SU-DHL-6 (cell line): ENCODE data around the gene MYL12B.

Source experiments
- H2AFZ ChIP-seq: fragments of 200-600 bp; sonication (generic); 2 replicates; pipeline ENCODE4 v1.6.1; 2014; ENCODE audit warnings: low read depth, mild to moderate bottlenecking, moderate library complexity, mixed read lengths, antibody characterized with exemption, low read length; ENCODE audit not compliant: severe bottlenecking
- H3F3A ChIP-seq: fragments of 200-600 bp; shearing (Covaris generic); 2 replicates; pipeline ENCODE4 v1.6.0; 2016; ENCODE audit warnings: antibody characterized with exemption, mild to moderate bottlenecking; ENCODE audit not compliant: insufficient read depth
- H3K27ac ChIP-seq: fragments of 200-600 bp; sonication (generic); 2 replicates; pipeline ENCODE4 v1.5.1; 2016; ENCODE audit warnings: low read depth, mild to moderate bottlenecking, low read length, moderate library complexity, mixed read lengths
- H3K27me3 ChIP-seq: fragments of 200-600 bp; sonication (generic), shearing (Covaris generic); 2 replicates; pipeline ENCODE4 v1.6.0; 2014; ENCODE audit warnings: mild to moderate bottlenecking, low read length
- H3K36me3 ChIP-seq: fragments of 200-600 bp; sonication (generic); 2 replicates; pipeline ENCODE4 v1.6.1; 2014; ENCODE audit warnings: mild to moderate bottlenecking, low read length, mixed read lengths
- H3K4me2 ChIP-seq: fragments of 300-600, 200-600 bp; shearing (Covaris generic), sonication (generic); 2 replicates; pipeline ENCODE4 v1.6.0; 2014; ENCODE audit warnings: low read length, low read depth, mild to moderate bottlenecking; ENCODE audit not compliant: poor library complexity, severe bottlenecking
- H3K4me3 ChIP-seq: fragments of 200-600 bp; sonication (generic); 2 replicates; pipeline ENCODE4 v1.5.1; 2014; ENCODE audit warnings: antibody characterized with exemption, low read length, mild to moderate bottlenecking, mixed read lengths; ENCODE audit not compliant: insufficient read depth, poor library complexity, severe bottlenecking
- H3K79me2 ChIP-seq: fragments of 200-600 bp; sonication (generic); 2 replicates; pipeline ENCODE4 v1.6.1; 2014; ENCODE audit warnings: mild to moderate bottlenecking, low read length, moderate library complexity; ENCODE audit not compliant: insufficient read depth
- H3K9ac ChIP-seq: fragments of 200-600 bp; sonication (generic); 2 replicates; pipeline ENCODE4 v1.7.0; 2014; ENCODE audit warnings: mild to moderate bottlenecking, low read length
- H3K9me2 ChIP-seq: fragments of 200-600 bp; sonication (generic); replicated peaks from 2 replicates; pipeline ENCODE4 v1.6.1; 2014; ENCODE audit warnings: low read length; ENCODE audit not compliant: insufficient read depth
- H3K9me3 ChIP-seq: fragments of 200-600 bp; sonication (generic); 2 replicates; pipeline ENCODE4 v1.6.1; 2014; ENCODE audit warnings: low read length, mixed read lengths; ENCODE audit not compliant: insufficient read depth
- H4K20me1 ChIP-seq: fragments of 200-600 bp; sonication (generic); 2 replicates; pipeline ENCODE4 v1.6.1; 2014; ENCODE audit warnings: low read depth, mild to moderate bottlenecking, antibody characterized with exemption, low read length, moderate library complexity, mixed read lengths
- EZH2phosphoT487 ChIP-seq: fragments of 200-600 bp; sonication (generic), shearing (Covaris generic); conservative IDR thresholded peaks from 2 replicates; pipeline ENCODE4 v1.6.1; 2018; ENCODE audit warnings: mild to moderate bottlenecking, antibody characterized with exemption, low read length, moderate library complexity, mixed read lengths
- TF ChIP-seq, protein P1 (sequence below): fragments of 200-600 bp; sonication (generic); IDR thresholded peaks from one replicate; pipeline ENCODE4 v1.5.1; 2017; ENCODE audit warnings: antibody characterized with exemption, mild to moderate bottlenecking, low read length, moderate library complexity; ENCODE audit not compliant: insufficient read depth, poor library complexity, severe bottlenecking

Gene MYL12B

GRCh38 chr18:3284501-3284900, 22.6 kb downstream of the MYL12B start:
- no peak for TF ChIP-seq EZH2phosphoT487
- TF ChIP-seq, protein P1, sequence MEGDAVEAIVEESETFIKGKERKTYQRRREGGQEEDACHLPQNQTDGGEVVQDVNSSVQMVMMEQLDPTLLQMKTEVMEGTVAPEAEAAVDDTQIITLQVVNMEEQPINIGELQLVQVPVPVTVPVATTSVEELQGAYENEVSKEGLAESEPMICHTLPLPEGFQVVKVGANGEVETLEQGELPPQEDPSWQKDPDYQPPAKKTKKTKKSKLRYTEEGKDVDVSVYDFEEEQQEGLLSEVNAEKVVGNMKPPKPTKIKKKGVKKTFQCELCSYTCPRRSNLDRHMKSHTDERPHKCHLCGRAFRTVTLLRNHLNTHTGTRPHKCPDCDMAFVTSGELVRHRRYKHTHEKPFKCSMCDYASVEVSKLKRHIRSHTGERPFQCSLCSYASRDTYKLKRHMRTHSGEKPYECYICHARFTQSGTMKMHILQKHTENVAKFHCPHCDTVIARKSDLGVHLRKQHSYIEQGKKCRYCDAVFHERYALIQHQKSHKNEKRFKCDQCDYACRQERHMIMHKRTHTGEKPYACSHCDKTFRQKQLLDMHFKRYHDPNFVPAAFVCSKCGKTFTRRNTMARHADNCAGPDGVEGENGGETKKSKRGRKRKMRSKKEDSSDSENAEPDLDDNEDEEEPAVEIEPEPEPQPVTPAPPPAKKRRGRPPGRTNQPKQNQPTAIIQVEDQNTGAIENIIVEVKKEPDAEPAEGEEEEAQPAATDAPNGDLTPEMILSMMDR, result no peak
- Histone ChIP-seq H2AFZ (no peak overlapping the region), H3K9ac (no peak overlapping the region), H3K9me3 (no peaks in the 10 kb centered on the region), H3K27ac (no peak overlapping the region), H3K9me2 (no peaks in the 10 kb centered on the region), H3K27me3 (no peaks in the 10 kb centered on the region), H3F3A (peaks cover 6% of the 10 kb centered on the region; the same call in 1 of the 2 replicates), H3K36me3 (no peaks in the 10 kb centered on the region), H3K4me2 (no peak overlapping the region), H4K20me1 (no peaks in the 10 kb centered on the region), H3K4me3 (no peak overlapping the region), H3K79me2 (no peaks in the 10 kb centered on the region)

DNA sequence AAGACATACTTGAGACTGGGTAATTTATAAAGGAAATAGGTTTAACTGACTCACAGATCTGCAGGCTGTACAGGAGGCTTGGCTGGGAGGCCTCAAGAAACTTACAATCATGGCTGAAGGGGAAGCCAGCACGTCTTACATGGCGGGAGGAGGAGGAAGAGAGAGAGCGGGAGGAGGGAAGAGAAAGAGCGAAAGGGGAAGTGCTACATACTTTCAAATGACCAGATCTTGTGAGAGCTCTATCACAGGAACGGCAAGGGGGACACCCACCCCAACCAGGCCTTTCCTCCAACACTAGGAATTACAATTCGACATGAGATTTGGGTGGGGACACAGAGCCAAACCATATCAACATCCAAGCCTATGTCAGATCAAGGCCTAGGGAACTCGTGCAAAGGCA, 24.2 kb downstream of the MYL12B start:
- H3K36me3 ChIP-seq, result no peaks in the 10 kb centered on the region
- no peaks in the 10 kb centered on the region for H3K79me2 ChIP-seq
- no peak overlapping the region for H3K27ac ChIP-seq
- no peak overlapping the region for H3K4me3 ChIP-seq
- no peak overlapping the region for H3K4me2 ChIP-seq
- no peak overlapping the region for H2AFZ ChIP-seq
- H3K27me3 ChIP-seq, result no peaks in the 10 kb centered on the region
- no peaks in the 10 kb centered on the region for H3K9me3 ChIP-seq
- no peaks in the 10 kb centered on the region for H3K9me2 ChIP-seq
- no peaks in the 10 kb centered on the region for H4K20me1 ChIP-seq
- no peaks in the 10 kb centered on the region for H3F3A ChIP-seq
- no peak overlapping the region for H3K9ac ChIP-seq
- no peak for TF ChIP-seq EZH2phosphoT487
- TF ChIP-seq, protein P1, result no peak

DNA sequence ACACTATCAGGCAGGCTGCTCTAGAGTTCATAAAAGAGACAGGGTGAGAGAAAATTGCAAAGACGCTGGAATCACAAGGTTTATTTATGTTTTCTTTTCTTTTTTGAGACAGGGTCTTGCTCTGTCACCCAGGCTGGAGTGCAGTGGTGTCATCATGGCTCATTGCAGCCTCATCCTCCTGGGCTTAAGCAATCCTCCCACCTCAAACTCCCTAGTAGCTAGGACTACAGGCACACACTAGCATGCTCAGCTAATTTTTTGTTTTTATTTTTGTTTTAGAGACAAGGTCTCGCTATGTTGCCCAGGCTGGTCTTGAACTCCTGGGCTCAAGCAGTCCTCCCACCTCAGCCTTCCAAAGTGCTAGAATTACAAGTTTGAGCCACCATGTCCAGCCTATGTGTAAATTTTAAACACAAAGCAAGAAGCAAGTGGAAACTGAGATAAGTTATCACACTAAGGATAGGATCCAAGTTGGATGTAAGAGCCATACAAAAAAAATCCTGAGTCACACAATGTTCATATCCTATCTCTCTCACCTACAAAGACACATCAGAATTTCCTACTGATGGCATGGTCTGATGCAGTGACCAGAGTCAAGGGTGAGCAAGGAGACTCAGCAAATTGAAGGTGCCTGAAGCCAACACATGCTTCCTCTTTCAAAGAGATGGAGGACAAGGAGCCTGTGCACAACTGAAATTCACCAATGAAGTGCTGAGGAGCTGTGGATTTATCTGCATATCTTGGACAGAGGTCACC, 31.4 kb downstream of the MYL12B start:
- H3K27me3 ChIP-seq, result no peaks in the 10 kb centered on the region
- no peak overlapping the region for H3K9ac ChIP-seq
- H4K20me1 ChIP-seq, result no peaks in the 10 kb centered on the region
- no peaks in the 10 kb centered on the region for H3K36me3 ChIP-seq
- H2AFZ ChIP-seq, result no peak overlapping the region
- H3K9me3 ChIP-seq, result no peaks in the 10 kb centered on the region
- no peak overlapping the region for H3K4me2 ChIP-seq
- no peak for TF ChIP-seq EZH2phosphoT487
- TF ChIP-seq, protein P1, result no peak
- no peak overlapping the region for H3K27ac ChIP-seq
- H3F3A ChIP-seq, result no peaks in the 10 kb centered on the region
- no peak overlapping the region for H3K4me3 ChIP-seq
- H3K9me2 ChIP-seq, result no peaks in the 10 kb centered on the region
- H3K79me2 ChIP-seq, result no peaks in the 10 kb centered on the region
